BJ (cell line): ENCODE results near the gene PKP3. TPM values are rescaled to one million over a fixed set of nuclear protein-coding genes. Genes with fewer than 3 reads are reported as not detected.
A peak's percentile ranks its signal among the peaks of the same experiment; 100 is the strongest.

ENCODE experiments used
- CTCF ChIA-PET: fragments of 350-600 bp; formaldehyde crosslinking; extraction: SDS; loops from one replicate; lab custom pipeline; 2021; ENCODE audit warnings: antibody characterized with exemption, inconsistent platforms; lab: Yijun Ruan, JAX
- POLR2A ChIA-PET: fragments of 300-600 bp; sonication (Branson Sonifier 250); formaldehyde crosslinking; extraction: SDS; loops from one replicate; lab custom pipeline; 2021; ENCODE audit warnings: antibody characterized with exemption; lab: Charles Lee
- DNase-seq: peaks from one replicate; pipeline ENCODE4 v3.0.0-alpha.2; 2011; ENCODE audit warnings: low read depth
- H3K27me3 ChIP-seq: 2 replicates; pipeline ENCODE4 v1.6.0; 2011; ENCODE audit warnings: low read length; ENCODE audit not compliant: control insufficient read depth, insufficient read depth
- H3K36me3 ChIP-seq: 2 replicates; pipeline ENCODE4 v1.5.1; 2011; ENCODE audit warnings: low read length; ENCODE audit not compliant: control insufficient read depth, insufficient read depth
- H3K4me3 ChIP-seq: 2 replicates; pipeline ENCODE4 v1.5.1; 2011; ENCODE audit warnings: low read depth, mild to moderate bottlenecking, control low read depth, low read length
- polyA plus RNA-seq: library from polyadenylated mRNA; depleted of rRNA; stranded (reverse); fragments of >200 nt; gene quantifications from 2 replicates; pipeline ENCODE4 v1.2.3, GENCODE V29; 2011
- TF ChIP-seq, protein P1 (sequence below): IDR thresholded peaks from 2 replicates; pipeline ENCODE4 v1.5.1; 2011; ENCODE audit warnings: low read depth, mild to moderate bottlenecking, control low read depth, inconsistent platforms, low read length, moderate library complexity; ENCODE audit not compliant: insufficient read depth

PKP3 gene
- polyA plus RNA-seq, 1 experiment = 0.86 TPM

DNA sequence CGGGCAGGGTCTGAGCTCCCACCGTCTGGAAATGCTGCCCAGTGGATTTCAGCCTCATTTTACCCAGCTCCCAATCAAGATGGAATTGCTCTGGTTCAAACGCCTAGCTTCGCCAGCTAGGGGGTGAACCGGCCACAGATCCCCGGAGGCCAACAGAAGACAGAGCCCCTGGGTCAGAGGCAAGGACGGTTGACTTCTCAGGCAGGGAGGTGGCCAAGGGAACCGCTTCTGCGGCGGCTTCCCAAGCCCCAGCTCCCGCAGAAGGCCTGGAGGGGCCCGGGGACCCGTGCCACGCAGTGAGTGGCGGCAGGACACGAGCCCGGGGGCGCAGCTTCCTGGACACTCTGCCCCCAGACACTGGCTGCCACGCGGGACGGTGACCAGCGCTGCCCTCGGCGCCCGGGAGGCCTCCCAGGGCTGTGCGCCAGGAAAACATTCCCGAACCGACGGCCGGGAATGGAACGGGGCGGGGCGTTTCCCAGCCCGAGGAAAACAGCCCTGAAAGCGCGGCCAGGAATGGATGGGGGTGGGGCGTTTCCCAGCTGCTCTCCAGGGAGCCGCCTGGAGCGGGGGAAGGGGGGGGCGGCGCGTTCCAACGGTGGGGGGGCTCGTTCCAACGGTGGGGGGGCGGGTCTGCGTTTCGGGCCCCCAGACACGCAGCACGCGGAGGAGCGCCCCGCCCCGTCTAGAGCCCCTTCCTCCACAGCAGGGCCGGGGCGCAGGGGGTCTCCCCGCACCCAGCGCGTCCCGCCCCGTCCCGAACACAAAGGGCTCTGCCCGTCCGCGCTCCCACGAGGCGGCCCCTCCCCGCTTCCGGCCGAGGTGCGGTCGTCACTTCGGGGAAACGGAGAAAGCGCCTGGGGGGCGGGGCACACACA is 38.2 kb upstream of the PKP3 start:
- CTCF ChIA-PET = interaction anchor here (0.7 to 3.7 kb wide), 6 partner anchors 33 to 51 kb away, joined by 3 to 30 read pairs (median 4); partner anchors contain the start of gene IFITM3

DNA sequence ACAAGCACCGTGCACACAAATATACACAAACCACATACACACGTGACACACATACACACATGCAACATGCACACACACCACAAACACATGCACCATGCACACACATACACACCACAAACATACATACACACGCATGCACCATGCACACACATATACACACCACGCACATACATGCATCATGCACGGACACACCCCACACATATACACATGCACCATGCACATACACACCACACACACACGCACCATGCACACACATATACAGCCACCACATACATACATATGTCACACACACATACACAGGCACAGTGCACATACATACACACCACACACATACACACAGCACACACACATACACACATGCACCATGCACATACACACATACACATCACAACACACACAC is 37.4 kb upstream of the PKP3 start:
- Histone ChIP-seq H3K4me3 (no peak overlapping the region), H3K36me3 (no peaks in the 10 kb centered on the region), H3K27me3 (no peaks in the 10 kb centered on the region; the same call in 1 of the 2 replicates)
- POLR2A ChIA-PET = interaction anchor here (0.5 to 0.9 kb wide), 2 partner anchors 44 to 383 kb away, joined by 6 to 12 read pairs; no protein-coding TSS in a partner anchor
- CTCF ChIA-PET = interaction anchor here (1.0 to 3.7 kb wide), 3 partner anchors 41 to 51 kb away, joined by 3 to 30 read pairs (median 7); no protein-coding TSS in a partner anchor
- no peak for DNase-seq
- TF ChIP-seq, protein P1, sequence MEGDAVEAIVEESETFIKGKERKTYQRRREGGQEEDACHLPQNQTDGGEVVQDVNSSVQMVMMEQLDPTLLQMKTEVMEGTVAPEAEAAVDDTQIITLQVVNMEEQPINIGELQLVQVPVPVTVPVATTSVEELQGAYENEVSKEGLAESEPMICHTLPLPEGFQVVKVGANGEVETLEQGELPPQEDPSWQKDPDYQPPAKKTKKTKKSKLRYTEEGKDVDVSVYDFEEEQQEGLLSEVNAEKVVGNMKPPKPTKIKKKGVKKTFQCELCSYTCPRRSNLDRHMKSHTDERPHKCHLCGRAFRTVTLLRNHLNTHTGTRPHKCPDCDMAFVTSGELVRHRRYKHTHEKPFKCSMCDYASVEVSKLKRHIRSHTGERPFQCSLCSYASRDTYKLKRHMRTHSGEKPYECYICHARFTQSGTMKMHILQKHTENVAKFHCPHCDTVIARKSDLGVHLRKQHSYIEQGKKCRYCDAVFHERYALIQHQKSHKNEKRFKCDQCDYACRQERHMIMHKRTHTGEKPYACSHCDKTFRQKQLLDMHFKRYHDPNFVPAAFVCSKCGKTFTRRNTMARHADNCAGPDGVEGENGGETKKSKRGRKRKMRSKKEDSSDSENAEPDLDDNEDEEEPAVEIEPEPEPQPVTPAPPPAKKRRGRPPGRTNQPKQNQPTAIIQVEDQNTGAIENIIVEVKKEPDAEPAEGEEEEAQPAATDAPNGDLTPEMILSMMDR = no peak

More for the DNA sequence above, 38.2 kb upstream of the PKP3 start:
- H3K4me3 ChIP-seq = peak overlapping the region; percentile 32
- POLR2A ChIA-PET = interaction anchor here (0.5 to 0.9 kb wide), 6 partner anchors 38 to 384 kb away, joined by 3 to 17 read pairs (median 6); no protein-coding TSS in a partner anchor
- peak; percentile 76 for DNase-seq
- H3K36me3 ChIP-seq = no peaks in the 10 kb centered on the region
- TF ChIP-seq, protein P1 = no peak
- H3K27me3 ChIP-seq = no peaks in the 10 kb centered on the region; the same call in 1 of the 2 replicates

DNA sequence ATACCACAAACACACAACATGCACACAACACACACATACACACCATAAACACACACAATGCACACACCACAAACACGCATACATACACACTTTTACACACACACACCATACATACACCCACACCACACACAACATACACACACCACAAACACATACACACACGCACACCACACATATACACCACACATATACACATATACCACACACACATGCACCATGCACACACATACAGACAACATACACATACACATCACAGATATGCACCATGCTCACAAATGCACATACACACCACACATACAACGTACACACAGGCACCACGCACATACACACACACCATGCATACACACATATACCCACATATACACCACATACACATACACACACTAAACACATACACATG is 36.4 kb upstream of the PKP3 start:
- no peak overlapping the region for H3K4me3 ChIP-seq
- DNase-seq = no peak
- no peaks in the 10 kb centered on the region for H3K36me3 ChIP-seq
- no peaks in the 10 kb centered on the region; the same call in 1 of the 2 replicates for H3K27me3 ChIP-seq
- CTCF ChIA-PET = interaction anchor here (3.6 kb wide), 1 partner anchor 52 kb away, joined by 15 read pairs; no protein-coding TSS in a partner anchor
- TF ChIP-seq, protein P1 = no peak
- POLR2A ChIA-PET = no interaction called here

DNA sequence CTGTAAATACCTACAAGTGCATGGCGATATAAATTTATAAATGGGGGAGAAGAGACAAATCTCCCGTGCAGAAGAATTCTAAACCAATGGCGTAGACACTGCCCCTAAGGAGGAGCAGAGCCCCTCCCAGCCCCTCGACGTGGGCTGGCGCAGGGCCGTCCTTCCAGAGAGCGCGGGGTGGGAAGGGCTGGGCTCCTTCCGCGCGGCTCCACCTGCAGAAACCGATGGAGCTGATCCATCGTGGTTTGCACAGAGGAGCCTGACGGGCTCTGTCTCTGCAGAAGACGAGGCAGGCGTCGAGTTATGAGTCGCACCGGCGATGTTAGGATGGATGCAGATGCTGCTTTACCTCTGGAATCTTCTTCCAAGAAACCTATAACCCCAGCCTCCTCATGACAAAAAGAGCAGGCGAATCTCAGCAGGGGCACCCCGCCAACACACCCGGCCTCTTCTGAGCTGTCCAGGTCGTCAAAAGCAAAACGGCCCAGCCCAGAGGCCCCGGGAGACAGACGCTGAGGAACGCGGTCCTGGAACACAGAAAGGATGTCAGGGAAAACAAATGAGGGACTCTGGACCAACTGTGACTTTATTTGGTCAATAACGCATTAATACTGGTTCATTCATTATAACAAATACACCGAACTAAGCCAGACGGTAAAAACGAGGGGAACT is 35.7 kb upstream of the PKP3 start:
- TF ChIP-seq, protein P1 = no peak
- peaks cover 1% of the 10 kb centered on the region; the same call in 1 of the 2 replicates for H3K27me3 ChIP-seq
- no peaks in the 10 kb centered on the region for H3K36me3 ChIP-seq
- H3K4me3 ChIP-seq = no peak overlapping the region
- ChIA-PET POLR2A (no interaction called here), CTCF (interaction anchor here (3.6 kb wide), 1 partner anchor 53 kb away, joined by 15 read pairs; no protein-coding TSS in a partner anchor)
- no peak for DNase-seq
